HG02884 (cell line): ENCODE measurements around the gene UNC50.
A peak's percentile ranks its signal among the peaks of the same experiment; 100 is the strongest.

Source experiments
- ATAC-seq: cut with Tn5 transposase; IDR thresholded peaks from one replicate; pipeline ENCODE4 v1.9.1; 2021; ENCODE audit warnings: mild to moderate bottlenecking, moderate library complexity; ENCODE audit not compliant: unreplicated experiment

UNC50 gene

GRCh38 chr2:98608116-98608961, at the start of gene UNC50, which contains the start of gene COA5:
Gene UNC50, plus strand, starts transcription at chr2:98608589. Its CDS starts 1,171 bp downstream, at chr2:98609760.
Gene COA5, minus strand, starts transcription at chr2:98608512. Its CDS starts 107 bp downstream, at chr2:98608405.
- peak; percentile 80 for ATAC-seq

GRCh38 chr2:98558852-98559530, 49.4 kb upstream of the UNC50 start:
- no peak for ATAC-seq

GRCh38 chr2:98559581-98559980, 48.8 kb upstream of the UNC50 start:
- ATAC-seq, result no peak

- ATAC-seq, result no peak
Observed at GRCh38 chr2:98560256-98560771, 48.1 kb upstream of the UNC50 start.

GRCh38 chr2:98561018-98561417, 47.4 kb upstream of the UNC50 start:
- no peak for ATAC-seq

GRCh38 chr2:98561902-98562695, 46.3 kb upstream of the UNC50 start:
- no peak for ATAC-seq

GRCh38 chr2:98563394-98563793, 45.0 kb upstream of the UNC50 start:
- ATAC-seq, result no peak

GRCh38 chr2:98564541-98565132, 43.8 kb upstream of the UNC50 start:
- ATAC-seq, result no peak

GRCh38 chr2:98565286-98565860, 43.0 kb upstream of the UNC50 start:
- no peak for ATAC-seq

- ATAC-seq, result no peak
Observed at GRCh38 chr2:98565941-98566340, 42.4 kb upstream of the UNC50 start.

GRCh38 chr2:98568161-98568956, 40.0 kb upstream of the UNC50 start:
- no peak for ATAC-seq

- ATAC-seq, result peak; percentile 54
Observed at GRCh38 chr2:98569197-98569793, 39.1 kb upstream of the UNC50 start.

GRCh38 chr2:98569915-98570314, 38.5 kb upstream of the UNC50 start:
- ATAC-seq, result no peak

GRCh38 chr2:98570356-98570755, 38.0 kb upstream of the UNC50 start:
- ATAC-seq, result no peak

- no peak for ATAC-seq
Observed at GRCh38 chr2:98571121-98571701, 37.2 kb upstream of the UNC50 start.

GRCh38 chr2:98571796-98572195, 36.6 kb upstream of the UNC50 start:
- no peak for ATAC-seq

- ATAC-seq, result no peak
Observed at GRCh38 chr2:98572211-98572610, 36.2 kb upstream of the UNC50 start.

- no peak for ATAC-seq
Observed at GRCh38 chr2:98572676-98573075, 35.7 kb upstream of the UNC50 start.

GRCh38 chr2:98573426-98573825, 35.0 kb upstream of the UNC50 start:
- no peak for ATAC-seq
